NOMO-1 treated with dmso at 0.1 percent for 144 hours (cell line): ENCODE results near the gene SLC25A25.
"Not testable (repeated sequence)": the region's sequence is repeated elsewhere in the genome, so short reads cannot be mapped to it uniquely, and the experiment has no call there.

Source experiments
- DNase-seq: peaks from one replicate; lab custom pipeline; 2025; ENCODE audit not compliant: unreplicated experiment; lab: John Stamatoyannopoulos, UW

SLC25A25 gene

DNA sequence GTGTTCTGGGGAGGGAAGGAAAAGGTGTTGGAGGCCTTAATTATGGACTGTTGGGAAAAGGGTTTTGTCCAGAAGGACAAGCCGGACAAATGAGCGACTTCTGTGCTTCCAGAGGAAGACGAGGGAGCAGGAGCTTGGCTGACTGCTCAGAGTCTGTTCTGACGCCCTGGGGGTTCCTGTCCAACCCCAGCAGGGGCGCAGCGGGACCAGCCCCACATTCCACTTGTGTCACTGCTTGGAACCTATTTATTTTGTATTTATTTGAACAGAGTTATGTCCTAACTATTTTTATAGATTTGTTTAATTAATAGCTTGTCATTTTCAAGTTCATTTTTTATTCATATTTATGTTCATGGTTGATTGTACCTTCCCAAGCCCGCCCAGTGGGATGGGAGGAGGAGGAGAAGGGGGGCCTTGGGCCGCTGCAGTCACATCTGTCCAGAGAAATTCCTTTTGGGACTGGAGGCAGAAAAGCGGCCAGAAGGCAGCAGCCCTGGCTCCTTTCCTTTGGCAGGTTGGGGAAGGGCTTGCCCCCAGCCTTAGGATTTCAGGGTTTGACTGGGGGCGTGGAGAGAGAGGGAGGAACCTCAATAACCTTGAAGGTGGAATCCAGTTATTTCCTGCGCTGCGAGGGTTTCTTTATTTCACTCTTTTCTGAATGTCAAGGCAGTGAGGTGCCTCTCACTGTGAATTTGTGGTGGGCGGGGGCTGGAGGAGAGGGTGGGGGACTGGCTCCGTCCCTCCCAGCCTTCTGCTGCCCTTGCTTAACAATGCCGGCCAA is 40.4 kb downstream of the SLC25A25 start:
- no peak for DNase-seq

DNA sequence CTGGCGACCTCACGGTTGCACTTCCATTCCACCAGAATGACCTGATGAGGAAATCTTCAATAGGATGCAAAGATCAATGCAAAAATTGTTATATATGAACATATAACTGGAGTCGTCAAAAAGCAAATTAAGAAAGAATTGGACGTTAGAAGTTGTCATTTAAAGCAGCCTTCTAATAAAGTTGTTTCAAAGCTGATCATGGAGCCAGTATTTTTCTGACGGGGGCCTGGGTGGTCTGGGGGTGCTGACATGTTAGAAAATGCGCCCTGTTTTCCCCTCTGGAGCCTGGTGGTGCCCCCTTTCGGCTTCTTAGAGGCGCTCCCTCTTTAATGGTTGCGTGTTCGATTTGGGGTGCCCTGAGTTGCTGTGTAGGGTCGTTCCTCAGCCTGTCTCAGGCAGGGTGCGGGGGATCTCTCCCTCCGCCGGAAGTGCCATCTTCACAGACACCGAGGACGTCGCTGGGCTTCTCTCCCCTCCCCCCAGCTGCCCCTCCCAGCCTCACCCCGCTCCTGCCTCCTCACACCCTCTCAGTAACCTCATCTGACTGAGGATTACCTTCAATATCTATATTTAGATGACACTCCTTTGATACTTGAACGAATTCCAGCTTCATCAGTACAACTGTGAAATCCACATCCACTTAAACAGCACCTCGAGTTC is 41.1 kb downstream of the SLC25A25 start:
- no peak for DNase-seq

DNA sequence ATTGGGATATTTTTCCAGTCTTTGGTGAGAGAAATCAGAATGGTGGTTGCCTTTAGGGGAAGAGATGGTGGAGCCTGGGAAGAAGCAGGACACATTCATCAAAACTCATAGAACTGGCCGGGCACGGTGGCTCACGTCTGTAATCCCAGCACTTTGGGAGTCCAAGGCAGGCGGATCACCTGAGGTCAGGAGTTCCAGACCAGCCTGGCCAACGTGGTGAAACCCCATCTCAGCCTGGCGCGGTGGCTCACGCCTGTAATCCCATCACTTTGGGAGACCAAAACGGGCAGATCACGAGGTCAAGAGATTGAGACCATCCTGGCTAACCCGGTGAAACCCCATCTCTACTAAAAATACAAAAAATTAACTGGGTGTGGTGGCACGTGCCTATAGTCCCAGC is 43.7 kb downstream of the SLC25A25 start:
- not testable (repeated sequence) for DNase-seq

DNA sequence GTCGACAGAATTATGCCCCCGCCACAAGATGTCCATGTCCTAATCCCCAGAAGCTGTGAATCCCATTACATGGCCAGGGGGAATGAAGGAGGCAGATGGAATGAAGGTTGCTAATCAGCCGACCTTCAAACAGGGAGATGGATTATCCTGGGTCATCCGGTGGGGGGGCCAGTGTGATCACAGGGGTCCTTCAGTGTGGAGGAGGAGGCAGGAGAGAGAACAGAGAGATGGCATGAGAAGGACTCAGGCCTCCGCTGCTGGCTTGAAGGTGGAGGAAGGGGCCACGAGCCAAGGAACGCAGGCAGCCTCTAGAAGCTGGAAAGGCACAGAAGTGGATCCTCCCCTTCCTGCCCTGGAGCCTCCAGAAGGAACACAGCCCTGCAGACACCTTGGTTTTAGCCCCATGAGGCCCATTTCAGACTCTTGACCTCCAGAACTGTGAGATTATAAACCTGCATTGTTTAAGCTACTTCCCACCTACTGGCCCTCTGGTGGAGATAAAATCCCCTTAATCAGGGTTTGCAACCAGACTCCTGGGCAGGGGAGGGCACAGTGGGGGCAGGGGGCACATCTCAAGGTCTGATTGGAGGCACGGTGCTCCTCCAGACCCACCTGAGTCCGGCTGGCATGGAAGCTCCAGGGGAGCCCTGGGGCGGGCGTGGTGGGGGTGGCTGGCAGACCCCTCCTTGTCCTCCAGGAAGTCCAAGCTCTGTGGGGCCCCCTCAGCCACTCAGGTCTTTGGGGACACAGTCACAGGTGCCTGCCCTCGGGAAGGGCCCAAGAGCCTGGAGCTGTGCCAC is 45.7 kb downstream of the SLC25A25 start:
- DNase-seq, result no peak

DNA sequence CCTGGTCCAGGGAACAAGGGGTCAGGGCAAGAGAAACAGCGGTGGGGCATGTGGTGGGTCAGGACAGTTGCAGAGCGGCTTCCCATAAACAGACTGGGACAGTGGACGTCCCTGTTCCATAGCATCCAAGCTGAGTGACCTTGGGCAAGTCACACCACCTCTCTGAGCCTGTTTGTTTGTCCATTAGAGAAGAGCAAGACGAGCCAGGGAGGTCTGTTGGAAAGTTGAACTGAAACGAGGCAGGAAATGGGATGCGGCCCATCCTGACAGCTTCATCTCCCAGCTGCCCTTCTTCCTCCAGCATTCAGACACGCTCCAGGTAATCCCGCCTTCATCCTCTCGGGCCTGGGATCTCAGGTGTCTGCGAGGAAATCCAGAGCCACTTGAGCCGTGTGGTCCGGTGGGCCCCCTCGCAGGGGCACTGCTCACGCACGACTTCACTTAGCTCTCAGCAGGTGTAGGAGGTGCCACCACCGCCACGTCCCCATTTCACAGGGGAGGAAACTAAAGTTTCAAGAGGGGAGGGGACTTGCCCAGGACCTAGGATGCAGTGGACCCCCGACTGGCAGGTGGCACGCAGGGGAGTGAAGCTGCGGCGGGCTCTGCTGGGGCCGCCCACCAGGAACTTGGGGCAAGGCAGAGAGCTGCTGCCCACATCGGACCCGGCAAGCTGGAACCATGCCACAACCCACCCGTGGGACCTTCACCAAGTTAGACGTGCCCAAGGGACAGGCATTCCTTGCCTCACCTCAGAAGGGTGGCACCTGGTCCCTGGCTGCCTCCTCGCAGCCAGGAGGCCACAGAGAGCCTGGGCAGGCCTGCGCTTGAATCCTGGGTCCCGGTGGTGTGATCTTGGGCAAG is 46.5 kb downstream of the SLC25A25 start:
- DNase-seq, result no peak

DNA sequence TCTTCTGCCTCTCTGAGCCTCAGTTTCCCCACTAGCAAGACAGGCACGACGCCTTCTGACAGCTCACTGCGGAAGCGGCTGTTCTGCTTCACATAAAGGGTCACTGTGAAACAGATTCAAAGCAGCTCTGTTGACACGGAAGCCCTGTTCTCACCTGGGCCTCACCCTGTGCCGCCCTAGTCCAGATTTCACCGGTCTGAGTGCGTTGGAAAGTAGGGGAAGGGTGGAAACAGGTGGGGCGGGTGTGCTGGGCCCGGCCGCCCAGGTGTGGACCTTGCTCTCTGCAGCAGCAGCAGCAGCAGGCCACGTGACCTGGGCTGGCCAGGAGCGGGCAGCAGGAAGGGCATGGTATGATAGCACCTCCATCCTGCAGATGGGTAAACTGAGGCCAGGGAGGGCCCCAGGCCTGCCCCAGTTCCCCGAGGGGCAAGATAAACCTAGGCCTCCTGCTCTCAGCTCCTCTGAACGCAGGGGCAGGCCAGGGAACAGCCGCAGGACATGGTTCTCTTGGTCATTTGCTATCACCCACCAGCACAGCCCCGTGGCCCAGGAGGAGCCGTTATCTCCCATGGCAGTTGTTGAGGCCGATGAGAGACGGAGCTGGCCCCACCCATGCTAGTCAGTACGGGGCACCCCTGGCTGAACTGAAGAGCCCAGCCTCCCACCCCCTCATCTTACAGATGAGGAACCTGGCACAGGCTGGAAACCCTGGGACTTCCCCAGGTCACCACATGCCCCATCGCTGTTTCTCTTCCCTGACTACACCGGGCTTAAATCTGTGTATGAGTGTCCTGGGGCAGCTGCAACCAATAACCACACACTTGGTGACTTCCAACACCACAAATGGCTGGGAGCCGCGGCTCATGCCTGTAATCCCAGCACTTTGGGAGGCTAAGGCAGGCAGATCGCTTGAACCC is 47.4 kb downstream of the SLC25A25 start:
- DNase-seq, result no peak

DNA sequence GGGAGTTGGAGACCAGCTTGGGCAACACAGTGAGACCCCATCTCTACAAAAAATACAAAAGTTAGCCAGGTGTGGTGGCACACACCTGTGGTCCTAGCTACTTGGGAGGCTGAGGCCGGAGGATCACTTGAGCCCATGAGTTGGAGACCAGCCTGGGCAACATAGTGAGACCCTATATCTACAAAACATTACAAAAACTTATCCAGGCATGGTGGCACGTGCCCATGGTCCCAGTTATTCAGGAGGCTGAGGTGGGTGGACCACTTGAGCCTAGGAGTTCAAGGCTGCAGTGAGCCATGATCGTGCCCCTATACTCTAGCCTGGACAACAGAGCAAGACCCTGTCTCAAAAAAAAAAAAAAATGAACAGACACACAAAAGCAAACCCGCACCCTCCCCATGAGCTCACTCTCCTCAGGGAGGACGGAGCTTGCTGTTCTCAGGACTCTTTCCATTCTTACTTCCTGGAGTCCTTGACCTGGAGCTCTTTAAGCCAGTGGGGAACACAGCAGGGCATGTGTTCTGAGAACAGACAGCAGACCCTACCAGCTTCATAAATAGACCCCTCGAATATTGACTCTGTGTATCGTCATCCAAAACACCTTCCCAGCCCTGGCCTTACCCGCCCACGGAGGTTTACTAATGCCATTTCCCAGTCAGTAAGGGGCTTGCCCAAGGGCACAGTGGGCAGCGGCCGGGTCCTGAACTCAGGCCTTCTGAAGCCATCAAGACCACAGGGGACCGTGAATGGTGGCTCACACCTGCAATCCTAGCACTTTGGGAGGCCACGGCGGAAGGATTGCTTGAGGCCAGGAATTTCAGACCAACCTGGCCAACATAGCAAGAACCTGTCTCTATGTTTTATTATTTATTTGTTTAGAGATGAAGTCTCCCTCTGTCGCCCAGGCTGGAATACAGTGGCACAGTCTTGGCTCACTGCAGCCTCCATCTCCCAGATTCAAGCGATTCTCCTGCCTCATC is 48.4 kb downstream of the SLC25A25 start:
- DNase-seq, result no peak

DNA sequence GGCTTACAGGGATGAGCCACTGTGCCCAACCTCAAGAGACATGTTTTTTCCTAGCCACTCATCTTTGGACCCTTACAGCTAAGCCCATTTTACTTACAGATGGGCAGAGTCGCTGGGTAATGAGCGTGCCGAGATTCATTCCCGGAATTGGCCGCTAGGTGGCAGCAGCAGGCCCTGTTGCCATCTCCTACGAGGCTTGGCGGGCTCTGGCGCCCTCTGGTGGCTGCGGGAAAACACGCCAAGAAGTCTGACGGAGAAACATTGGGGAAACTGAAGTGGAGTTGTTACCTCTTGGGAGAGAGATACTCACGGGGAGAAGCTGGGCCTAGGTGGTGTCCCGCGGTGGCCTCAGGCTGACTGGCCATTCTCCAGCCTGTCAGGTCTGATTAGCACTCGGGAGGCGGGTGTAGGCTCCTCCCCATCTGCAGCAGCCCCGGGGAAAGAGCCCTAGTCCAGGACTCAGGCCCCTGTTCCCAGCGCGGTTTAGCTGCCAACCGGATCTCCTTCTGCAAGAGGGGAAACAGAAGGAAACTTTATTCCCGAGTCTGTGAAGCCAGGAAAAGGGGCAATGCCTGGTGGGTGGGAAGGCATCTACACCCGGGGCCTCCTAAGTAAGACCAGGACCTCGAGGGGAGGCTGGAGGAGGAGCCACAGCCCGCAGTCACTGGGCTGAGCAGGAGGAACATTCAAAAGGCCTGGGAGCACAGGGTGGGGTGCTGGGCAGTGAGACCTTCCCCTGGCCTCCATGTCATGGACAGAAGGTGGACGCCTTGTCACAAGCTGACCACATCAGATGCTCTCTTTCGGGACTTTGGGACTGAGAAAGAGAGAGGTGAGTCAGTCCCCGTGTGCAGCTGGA is 49.8 kb downstream of the SLC25A25 start:
- peak; percentile 61 for DNase-seq

DNA sequence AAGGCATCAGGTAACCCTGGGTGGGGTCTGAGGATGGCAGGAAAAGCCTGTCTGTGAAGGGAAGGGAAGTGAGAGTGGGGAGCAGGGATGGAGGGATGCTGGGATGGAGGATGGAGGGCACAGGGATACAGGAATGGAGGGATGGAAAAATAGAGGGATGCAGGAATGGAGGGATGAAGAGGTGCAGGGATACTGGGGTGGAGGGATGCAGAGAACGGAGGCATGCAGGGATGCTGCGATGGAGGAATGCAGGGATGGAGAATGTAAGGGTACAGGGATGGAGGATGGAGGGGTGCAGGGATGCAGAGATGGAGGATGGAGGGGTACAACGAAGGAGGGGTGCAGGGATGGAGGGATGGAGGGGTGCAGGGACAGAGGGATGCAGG is 50.4 kb downstream of the SLC25A25 start:
- DNase-seq, result no peak

DNA sequence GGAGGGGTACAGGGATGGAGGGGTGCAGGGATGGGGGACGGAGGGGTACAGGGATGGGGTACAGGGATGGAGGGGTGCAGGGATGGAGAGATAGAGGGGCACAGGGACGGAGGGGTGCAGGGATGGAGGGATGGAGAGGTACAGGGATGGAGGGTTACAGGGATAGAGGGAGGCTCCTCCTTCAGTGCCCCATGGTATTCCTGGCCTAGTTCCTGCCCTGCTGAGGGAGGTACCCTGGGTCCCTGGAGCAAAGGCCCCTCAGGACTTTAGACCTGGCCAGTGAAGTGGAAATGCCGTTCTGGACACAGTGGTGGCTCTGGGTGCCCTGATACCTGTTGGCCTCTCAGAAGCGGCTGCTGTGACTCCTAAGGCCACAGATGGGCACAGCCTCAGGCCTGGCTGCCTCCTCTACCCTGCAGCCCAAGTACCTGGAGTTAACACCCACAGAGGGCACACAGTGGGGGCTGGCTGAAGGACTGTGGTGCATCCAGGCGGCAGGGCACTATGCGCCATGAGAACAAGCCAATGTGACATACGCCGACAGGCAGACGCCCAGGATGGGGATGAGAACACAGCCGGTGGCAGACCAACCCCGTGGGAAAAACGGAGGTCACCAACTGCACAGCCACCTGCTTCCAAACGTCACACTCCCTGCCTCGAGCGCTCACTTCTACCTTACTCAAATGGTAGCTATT is 51.1 kb downstream of the SLC25A25 start:
- no peak for DNase-seq

DNA sequence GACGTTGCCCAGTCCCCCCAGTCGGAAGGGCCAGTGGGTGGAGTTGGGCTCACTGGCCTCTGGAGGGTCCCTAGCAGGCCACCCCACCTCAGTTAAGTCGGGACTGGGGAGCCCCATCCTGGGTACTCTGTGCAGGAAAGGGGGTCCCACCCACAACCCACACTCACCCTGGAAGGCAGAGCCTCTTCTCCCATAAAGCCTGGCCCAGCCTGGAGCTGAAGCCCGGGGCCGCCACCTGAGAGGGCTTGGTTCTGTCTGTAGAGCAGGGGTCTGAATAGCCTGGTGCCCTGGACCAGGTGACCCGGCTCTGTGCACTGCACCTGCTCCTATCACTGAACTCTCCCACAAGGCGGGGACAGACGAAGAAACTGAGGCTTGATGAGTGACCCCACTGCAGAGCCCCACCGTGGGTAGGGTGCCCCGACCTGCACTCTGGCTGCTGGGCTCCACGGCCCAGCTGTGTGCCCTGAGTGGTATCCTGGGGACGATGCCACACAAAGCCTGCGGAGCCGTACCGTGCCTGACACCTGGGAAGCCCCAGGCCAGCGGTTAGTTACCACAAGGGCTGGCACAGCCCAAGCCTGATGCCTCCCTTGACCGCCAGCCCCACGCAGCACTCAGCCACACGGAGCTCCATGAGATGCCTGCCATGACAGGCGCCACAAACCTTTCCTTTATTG is 52.2 kb downstream of the SLC25A25 start:
- DNase-seq, result no peak

DNA sequence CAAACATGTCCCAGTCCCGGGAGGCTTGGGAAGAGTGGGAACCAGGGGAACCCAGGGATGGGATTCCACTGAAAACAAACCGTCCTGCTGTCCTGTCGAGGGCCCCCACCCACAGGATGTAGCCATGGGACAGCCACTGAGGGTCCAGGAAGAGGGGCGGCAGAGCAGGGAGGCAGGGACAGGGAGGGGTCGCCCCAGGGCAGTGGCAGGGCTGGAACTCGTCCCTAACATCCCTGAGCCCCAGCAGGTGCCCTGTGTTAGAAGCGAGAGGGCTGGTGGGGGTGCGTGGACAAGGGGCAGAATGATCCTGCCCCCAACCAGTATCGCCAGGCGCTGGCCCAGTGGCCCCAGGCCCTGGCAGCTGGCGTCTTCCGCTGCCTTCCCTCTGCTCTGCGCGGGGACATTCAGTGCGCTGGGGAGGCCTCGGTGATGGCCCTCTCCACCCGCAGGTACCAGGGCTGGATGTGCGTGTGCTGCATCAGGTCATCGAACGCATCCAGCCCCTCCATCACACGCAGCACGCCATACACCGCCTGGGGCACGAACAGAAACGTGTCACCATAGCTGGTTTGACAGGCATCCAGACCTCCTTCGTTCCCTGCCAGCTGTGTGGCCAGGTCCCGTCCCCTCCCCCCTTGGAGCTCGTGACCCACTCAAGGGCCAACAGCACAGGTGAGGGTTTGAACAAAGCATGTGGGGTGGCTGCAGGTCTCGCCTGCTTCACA is 52.9 kb downstream of the SLC25A25 start:
- DNase-seq, result no peak

DNA sequence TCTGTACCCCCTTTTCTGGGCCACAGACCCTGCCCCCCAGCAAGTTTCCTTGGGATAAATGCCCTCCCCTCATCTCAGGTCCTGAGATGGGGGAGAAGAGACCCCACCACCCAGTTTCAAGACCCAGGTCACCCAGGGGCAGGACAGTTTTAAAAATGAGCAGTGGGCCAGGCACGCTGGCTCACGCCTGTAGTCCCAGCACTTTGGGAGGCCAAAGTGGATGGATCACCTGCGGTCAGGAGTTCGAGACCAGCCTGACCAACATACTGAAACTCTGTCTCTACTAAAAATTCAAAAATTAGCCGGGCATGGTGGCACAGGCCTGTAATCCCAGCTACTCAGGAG is 53.4 kb downstream of the SLC25A25 start:
- no peak for DNase-seq

DNA sequence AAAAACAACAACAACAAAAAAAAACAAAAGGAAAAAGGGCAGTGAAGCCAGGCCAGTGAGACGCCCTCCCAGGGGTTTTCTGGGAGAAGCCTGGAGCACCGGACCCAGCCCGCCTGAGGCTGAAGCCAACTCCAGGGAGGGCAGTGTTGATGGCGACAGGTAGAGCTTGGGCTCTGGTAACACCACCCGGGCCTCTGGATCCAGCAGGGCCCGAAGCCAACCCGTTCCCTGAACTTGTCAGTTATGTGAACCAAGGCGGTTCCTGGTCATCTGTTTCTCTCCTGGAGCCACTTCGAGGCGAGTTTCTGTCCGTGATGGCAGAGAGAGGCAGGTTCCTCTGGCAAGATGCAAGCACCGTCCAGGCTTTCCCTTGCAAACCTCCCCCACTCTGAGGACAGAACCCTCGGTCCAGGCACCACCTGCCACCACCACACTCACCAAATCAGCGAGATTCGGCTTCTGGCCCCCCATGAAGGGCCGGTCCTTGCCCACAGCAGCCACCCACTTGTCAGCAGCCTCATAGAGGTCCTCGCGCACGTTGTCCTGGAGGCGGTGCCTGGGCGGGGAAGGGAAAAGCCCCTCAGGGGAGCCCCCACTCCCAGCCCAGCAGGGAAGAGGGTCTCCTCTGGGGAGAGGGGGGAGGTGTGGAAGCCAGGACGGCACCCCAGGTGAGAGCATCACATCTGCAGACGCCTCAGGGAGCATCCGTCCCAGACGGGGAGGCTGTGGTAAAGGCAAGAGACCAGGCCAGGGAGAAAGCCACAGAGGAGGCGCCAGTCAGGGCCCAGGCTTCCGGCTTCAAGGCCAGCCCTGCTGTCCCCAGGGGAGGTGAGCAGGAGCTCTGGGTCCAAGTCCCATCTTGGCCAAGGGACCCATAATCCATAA is 54.1 kb downstream of the SLC25A25 start:
- no peak for DNase-seq

DNA sequence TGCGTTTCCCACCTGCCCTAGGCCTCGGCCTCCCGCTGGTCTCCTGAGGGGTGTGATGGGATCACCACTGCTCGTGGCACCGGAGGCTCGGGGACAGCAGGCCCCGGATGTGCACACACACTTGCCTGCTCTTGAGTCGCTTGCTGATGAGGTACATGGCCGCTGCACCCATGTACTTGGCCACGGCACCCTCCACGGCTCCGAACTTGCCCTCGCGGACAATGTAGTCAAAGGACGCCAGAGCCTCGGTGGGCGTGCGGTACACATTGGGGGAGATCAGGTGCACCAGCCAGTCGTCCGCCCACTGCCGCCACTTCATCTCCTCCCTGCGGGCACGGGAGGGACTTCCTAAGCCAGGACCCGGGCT is 54.8 kb downstream of the SLC25A25 start:
- no peak for DNase-seq
